ENCODE measurements around the gene RUNDC3A. TPM values are rescaled to one million over a fixed set of nuclear protein-coding genes. Genes with fewer than 3 reads are reported as not detected.

Gene RUNDC3A
- total and polyA plus RNA-seq, 9 donors: 0.24 to 5.4 (median 1.5) TPM

GRCh38 chr17:44367231-44367979 lies 59.0 kb downstream of the RUNDC3A start:
- no peak for DNase-seq
- H3K27ac ChIP-seq: no peak overlapping the region
- intact Hi-C loops (cut with DNase I): no loop called here
- TF ChIP-seq CTCF (IDR thresholded peaks at IDR 0.05): no peak
- no peaks in the 10 kb centered on the region for H3K36me3 ChIP-seq
- H3K27me3 ChIP-seq: no peaks in the 10 kb centered on the region
- H3K4me1 ChIP-seq (ENCODE audit: insufficient read depth): no peaks in the 10 kb centered on the region
- WGBS, 3 donors: 54 to 62% (median 54%) methylated on average over 7 of the region's 7 CpGs
- no peaks in the 10 kb centered on the region for H3K9me3 ChIP-seq
- H3K4me3 ChIP-seq: no peak overlapping the region

Small RNAs within 50 kb of the gene (small RNA-seq; reads per million reads assigned to genes)
- gene RF00012: not detected
- gene RN7SL507P: not detected
- gene RNU6-453P: not detected

Other genes starting within 250 kb of the RUNDC3A start
- 10 to 100 TPM; 21.3 to 54.6 (median 37.1) TPM for gene LSM12, start 241.9 kb upstream of the RUNDC3A start, total RNA-seq
- 10 to 100 TPM; 17.1 to 29.2 TPM for gene LSM12, start 241.9 kb upstream of the RUNDC3A start, polyA plus RNA-seq
- gene G6PC3, start 237.9 kb upstream of the RUNDC3A start, total RNA-seq: 10 to 100 TPM; 14.4 to 56.7 (median 36.2) TPM
- gene G6PC3, start 237.9 kb upstream of the RUNDC3A start, polyA plus RNA-seq: 10 to 100 TPM; 37.1 to 49.1 TPM
- gene HDAC5, start 185.0 kb upstream of the RUNDC3A start, total RNA-seq: 10 to 100 TPM; 35.1 to 97.6 (median 67.2) TPM
- 10 to 100 TPM; 11.4 to 75.8 TPM for gene HDAC5, start 185.0 kb upstream of the RUNDC3A start, polyA plus RNA-seq
- 1 to 10 TPM in 3 of 7 donors, under 1 TPM in 4; 0.86 to 6.3 (median 0.97) TPM for gene HROB, start 166.7 kb upstream of the RUNDC3A start, total RNA-seq
- gene HROB, start 166.7 kb upstream of the RUNDC3A start, polyA plus RNA-seq: 1 to 10 TPM; 1.0 TPM
- 1 to 10 TPM in 3 of 7 donors, under 1 TPM in 3, not detected in 1; 0.24 to 1.8 (median 0.98) TPM for gene ASB16, start 137.9 kb upstream of the RUNDC3A start, total RNA-seq
- 1 to 10 TPM in 1 of 2 donors, under 1 TPM in 1; 0.10 to 1.3 TPM for gene ASB16, start 137.9 kb upstream of the RUNDC3A start, polyA plus RNA-seq
- 10 to 100 TPM; 18.7 to 37.0 (median 28.6) TPM for gene TMUB2, start 121.6 kb upstream of the RUNDC3A start, total RNA-seq
- 10 to 100 TPM; 22.5 to 36.8 TPM for gene TMUB2, start 121.6 kb upstream of the RUNDC3A start, polyA plus RNA-seq
- gene ATXN7L3, start 108.7 kb upstream of the RUNDC3A start, total RNA-seq: 10 to 100 TPM; 25.3 to 97.4 (median 72.6) TPM
- gene ATXN7L3, start 108.7 kb upstream of the RUNDC3A start, polyA plus RNA-seq: 10 to 100 TPM; 33.6 to 45.1 TPM
- 100 to 1,000 TPM in 1 of 7 donors, 10 to 100 TPM in 6; 29.6 to 128 (median 81.5) TPM for gene UBTF, start 88.9 kb upstream of the RUNDC3A start, total RNA-seq
- gene UBTF, start 88.9 kb upstream of the RUNDC3A start, polyA plus RNA-seq: 10 to 100 TPM; 44.1 to 85.1 TPM
- 1 to 10 TPM in 1 of 7 donors, under 1 TPM in 3, not detected in 3; 0.08 to 3.2 (median 0.35) TPM for gene SLC4A1, start 40.5 kb upstream of the RUNDC3A start, total RNA-seq
- not detected for gene SLC4A1, start 40.5 kb upstream of the RUNDC3A start, polyA plus RNA-seq
- gene SLC25A39, start 16.2 kb downstream of the RUNDC3A start, total RNA-seq: 100 to 1,000 TPM in 1 of 7 donors, 10 to 100 TPM in 6; 47.7 to 111 (median 64.0) TPM
- gene SLC25A39, start 16.2 kb downstream of the RUNDC3A start, polyA plus RNA-seq: 10 to 100 TPM; 15.9 to 46.1 TPM
- 100 to 1,000 TPM in 4 of 7 donors, 10 to 100 TPM in 3; 79.7 to 173 (median 112) TPM for gene GRN, start 36.7 kb downstream of the RUNDC3A start, total RNA-seq
- gene GRN, start 36.7 kb downstream of the RUNDC3A start, polyA plus RNA-seq: 10 to 100 TPM; 70.6 to 86.5 TPM
- 10 to 100 TPM in 6 of 7 donors, 1 to 10 TPM in 1; 8.5 to 23.7 (median 11.5) TPM for gene FAM171A2, start 55.3 kb downstream of the RUNDC3A start, total RNA-seq
- 1 to 10 TPM in 1 of 2 donors, under 1 TPM in 1; 0.17 to 3.6 TPM for gene FAM171A2, start 55.3 kb downstream of the RUNDC3A start, polyA plus RNA-seq
- 1 to 10 TPM in 6 of 7 donors, under 1 TPM in 1; 0.60 to 5.2 (median 2.2) TPM for gene ITGA2B, start 81.0 kb downstream of the RUNDC3A start, total RNA-seq
- 1 to 10 TPM in 1 of 2 donors, under 1 TPM in 1; 0.88 to 1.6 TPM for gene ITGA2B, start 81.0 kb downstream of the RUNDC3A start, polyA plus RNA-seq
- 10 to 100 TPM; 27.6 to 57.3 (median 48.9) TPM for gene GPATCH8, start 194.8 kb downstream of the RUNDC3A start, total RNA-seq
- gene GPATCH8, start 194.8 kb downstream of the RUNDC3A start, polyA plus RNA-seq: 10 to 100 TPM; 20.5 to 40.4 TPM
- 10 to 100 TPM in 3 of 7 donors, 1 to 10 TPM in 4; 1.6 to 12.5 (median 9.3) TPM for gene FZD2, start 248.9 kb downstream of the RUNDC3A start, total RNA-seq
- gene FZD2, start 248.9 kb downstream of the RUNDC3A start, polyA plus RNA-seq: 1 to 10 TPM in 1 of 2 donors, under 1 TPM in 1; 0.08 to 5.3 TPM

Data from ovary (tissue), 9 donors.